ENCODE results near the gene KIAA1549.

GRCh38 chr7:138974675-138975292 is 6.4 kb downstream of the KIAA1549 start:
- TF ChIP-seq CTCF (IDR thresholded peaks at IDR 0.05), result no peak
- no peak for TF ChIP-seq POLR2AphosphoS5 (IDR thresholded peaks at IDR 0.05)
- TF ChIP-seq POLR2A (IDR thresholded peaks at IDR 0.05), result no peak

Measured in suprapubic skin (tissue), 4 donors.